ENCODE data around the gene EGFLAM.

EGFLAM gene

GRCh38 chr5:38234737-38235136 is 23.6 kb upstream of the EGFLAM start:
- no peaks in the 10 kb centered on the region; the same call in 1 of the 2 replicates for H3K9me2 ChIP-seq (replicated peaks; ENCODE audit: insufficient read depth, low read length)
- no peak overlapping the region for H3K27ac ChIP-seq (ENCODE audit: low read depth, low read length)
- H3K4me2 ChIP-seq (ENCODE audit: low read depth, low read length, poor library complexity, severe bottlenecking) = no peak overlapping the region
- no peak overlapping the region for H2AFZ ChIP-seq (ENCODE audit: low read depth, low read length, severe bottlenecking)
- TF ChIP-seq EZH2phosphoT487 (conservative IDR thresholded peaks at IDR 0.05; ENCODE audit: low read length) = no peak
- no peak for TF ChIP-seq CTCF (IDR thresholded peaks at IDR 0.05; ENCODE audit: insufficient read depth, low read length, poor library complexity, severe bottlenecking)
- no peaks in the 10 kb centered on the region for H3F3A ChIP-seq (ENCODE audit: insufficient read depth)
- H3K36me3 ChIP-seq (ENCODE audit: low read length) = no peaks in the 10 kb centered on the region
- no peaks in the 10 kb centered on the region for H3K27me3 ChIP-seq (ENCODE audit: low read length)
- no peak overlapping the region for H3K4me3 ChIP-seq (ENCODE audit: insufficient read depth, low read length, poor library complexity, severe bottlenecking)
- no peaks in the 10 kb centered on the region for H4K20me1 ChIP-seq (ENCODE audit: low read depth, low read length)
- no peaks in the 10 kb centered on the region for H3K79me2 ChIP-seq (ENCODE audit: insufficient read depth, low read length)
- H3K9ac ChIP-seq (ENCODE audit: low read length) = no peak overlapping the region
- H3K9me3 ChIP-seq (ENCODE audit: insufficient read depth, low read length) = no peaks in the 10 kb centered on the region

- no peaks in the 10 kb centered on the region; the same call in 1 of the 2 replicates for H3K9me2 ChIP-seq (replicated peaks; ENCODE audit: insufficient read depth, low read length)
Observed at GRCh38 chr5:38237681-38238080, 20.7 kb upstream of the EGFLAM start.

GRCh38 chr5:38240212-38240611 is 18.1 kb upstream of the EGFLAM start:
- Histone ChIP-seq H3K9ac (ENCODE audit: low read length) (no peak overlapping the region), H3F3A (ENCODE audit: insufficient read depth) (no peaks in the 10 kb centered on the region), H3K36me3 (ENCODE audit: low read length) (no peaks in the 10 kb centered on the region), H3K27me3 (ENCODE audit: low read length) (no peaks in the 10 kb centered on the region), H2AFZ (ENCODE audit: low read depth, low read length, severe bottlenecking) (no peak overlapping the region), H3K79me2 (ENCODE audit: insufficient read depth, low read length) (no peaks in the 10 kb centered on the region), H4K20me1 (ENCODE audit: low read depth, low read length) (no peaks in the 10 kb centered on the region), H3K27ac (ENCODE audit: low read depth, low read length) (no peak overlapping the region), H3K9me3 (ENCODE audit: insufficient read depth, low read length) (no peaks in the 10 kb centered on the region), H3K4me3 (ENCODE audit: insufficient read depth, low read length, poor library complexity, severe bottlenecking) (no peak overlapping the region), H3K4me2 (ENCODE audit: low read depth, low read length, poor library complexity, severe bottlenecking) (no peak overlapping the region), H3K9me2 (replicated peaks; ENCODE audit: insufficient read depth, low read length) (no peaks in the 10 kb centered on the region)
- TF ChIP-seq CTCF (IDR thresholded peaks at IDR 0.05; ENCODE audit: insufficient read depth, low read length, poor library complexity, severe bottlenecking) = no peak
- TF ChIP-seq EZH2phosphoT487 (conservative IDR thresholded peaks at IDR 0.05; ENCODE audit: low read length) = no peak

More at GRCh38 chr5:38237681-38238080, 20.7 kb upstream of the EGFLAM start:
- Histone ChIP-seq H3K4me3 (ENCODE audit: insufficient read depth, low read length, poor library complexity, severe bottlenecking) (no peak overlapping the region), H3K4me2 (ENCODE audit: low read depth, low read length, poor library complexity, severe bottlenecking) (no peak overlapping the region), H2AFZ (ENCODE audit: low read depth, low read length, severe bottlenecking) (no peak overlapping the region), H3K9me3 (ENCODE audit: insufficient read depth, low read length) (no peaks in the 10 kb centered on the region), H3K79me2 (ENCODE audit: insufficient read depth, low read length) (no peaks in the 10 kb centered on the region), H3K9ac (ENCODE audit: low read length) (no peak overlapping the region), H3F3A (ENCODE audit: insufficient read depth) (no peaks in the 10 kb centered on the region), H3K36me3 (ENCODE audit: low read length) (no peaks in the 10 kb centered on the region), H3K27me3 (ENCODE audit: low read length) (no peaks in the 10 kb centered on the region), H4K20me1 (ENCODE audit: low read depth, low read length) (no peaks in the 10 kb centered on the region), H3K27ac (ENCODE audit: low read depth, low read length) (no peak overlapping the region)
- no peak for TF ChIP-seq CTCF (IDR thresholded peaks at IDR 0.05; ENCODE audit: insufficient read depth, low read length, poor library complexity, severe bottlenecking)
- no peak for TF ChIP-seq EZH2phosphoT487 (conservative IDR thresholded peaks at IDR 0.05; ENCODE audit: low read length)
